PC-3 (cell line): ENCODE measurements around the gene MPPED2. TPM values are rescaled to one million over a fixed set of nuclear protein-coding genes. Genes with fewer than 3 reads are reported as not detected.

Experiments used
- ATAC-seq: fragments of 200-7000 bp; cut with Tn5 transposase; 2 replicates; pipeline ENCODE4 v1.9.1; 2020; ENCODE audit warnings: mild to moderate bottlenecking, moderate library complexity
- BruUV-seq: library from RNA; stranded (reverse); fragments of 400-500 nt; replicated peaks from 2 replicates; lab custom pipeline; 2021; lab: Mats Ljungman, UMichigan
- CTCF ChIA-PET: fragments of 300-600 bp; sonication (Branson Sonifier 250); formaldehyde crosslinking; loops from one replicate; lab custom pipeline; 2022; ENCODE audit warnings: antibody characterized with exemption; lab: Charles Lee
- POLR2A ChIA-PET: fragments of 300-600 bp; sonication (Branson Sonifier 250); formaldehyde crosslinking; loops from one replicate; lab custom pipeline; 2022; ENCODE audit warnings: antibody characterized with exemption; ENCODE audit not compliant: unreplicated experiment; lab: Charles Lee
- DNase-seq: peaks from one replicate; pipeline ENCODE4 v3.0.0-alpha.2; 2015
- H2AFZ ChIP-seq: fragments of 300-600 bp; sonication (generic); 2 replicates; pipeline ENCODE4 v1.6.0; 2016; ENCODE audit warnings: antibody characterized with exemption, low read length
- H3F3A ChIP-seq: fragments of 300-600 bp; sonication (generic); one replicate; pipeline ENCODE4 v1.6.0; 2017; ENCODE audit warnings: antibody characterized with exemption, low read length, control low read depth, mild to moderate bottlenecking; ENCODE audit not compliant: unreplicated experiment
- H3K27ac ChIP-seq: fragments of 300-600 bp; sonication (generic); 2 replicates; pipeline ENCODE4 v1.5.1; 2016; ENCODE audit warnings: mild to moderate bottlenecking, low read length
- H3K27me3 ChIP-seq: fragments of 300-600 bp; sonication (generic); 2 replicates; pipeline ENCODE4 v1.6.1; 2016; ENCODE audit warnings: low read length, mixed read lengths
- H3K36me3 ChIP-seq: fragments of 300-600 bp; sonication (generic); 2 replicates; pipeline ENCODE4 v1.6.1; 2016; ENCODE audit warnings: low read depth, mixed run types, low read length, mixed read lengths
- H3K4me1 ChIP-seq: fragments of 300-600 bp; sonication (generic); 2 replicates; pipeline ENCODE4 v1.5.1; 2016; ENCODE audit warnings: low read length; ENCODE audit not compliant: insufficient read depth
- H3K4me2 ChIP-seq: fragments of 300-600 bp; sonication (generic); 2 replicates; pipeline ENCODE4 v1.6.0; 2016; ENCODE audit warnings: low read length
- H3K4me3 ChIP-seq: fragments of 300-600 bp; sonication (generic); 2 replicates; pipeline ENCODE4 v1.5.1; 2016; ENCODE audit warnings: mild to moderate bottlenecking, low read length, mixed read lengths
- H3K79me2 ChIP-seq: fragments of 300-600 bp; sonication (generic); 2 replicates; pipeline ENCODE4 v1.6.1; 2017; ENCODE audit warnings: low read length, mixed read lengths
- H3K9ac ChIP-seq: fragments of 300-600 bp; sonication (generic); 2 replicates; pipeline ENCODE4 v1.6.0; 2016; ENCODE audit warnings: mild to moderate bottlenecking, low read length
- H3K9me2 ChIP-seq: fragments of 300-600 bp; sonication (generic); replicated peaks from 2 replicates; pipeline ENCODE4 v1.6.1; 2016; ENCODE audit warnings: mixed run types, low read length, mixed read lengths
- H3K9me3 ChIP-seq: fragments of 300-600 bp; sonication (generic); 2 replicates; pipeline ENCODE4 v1.6.1; 2016; ENCODE audit warnings: low read length, mixed read lengths
- H4K20me1 ChIP-seq: fragments of 300-600 bp; sonication (generic); 2 replicates; pipeline ENCODE4 v1.6.1; 2016; ENCODE audit warnings: low read length, mixed read lengths
- CTCF ChIP-seq: fragments of 300-600 bp; sonication (generic); conservative IDR thresholded peaks from 2 replicates; pipeline ENCODE4 v1.5.1; 2017; ENCODE audit warnings: antibody characterized with exemption, low read depth, mild to moderate bottlenecking, low read length
- EZH2 ChIP-seq: fragments of 300-600 bp; sonication (generic); IDR thresholded peaks from one replicate; pipeline ENCODE4 v1.6.1; 2017; ENCODE audit warnings: antibody characterized with exemption, mild to moderate bottlenecking, low read length; ENCODE audit not compliant: unreplicated experiment
- EZH2phosphoT487 ChIP-seq: fragments of 300-600 bp; sonication (generic); IDR thresholded peaks from 2 replicates; pipeline ENCODE4 v1.6.1; 2018; ENCODE audit warnings: mild to moderate bottlenecking, antibody characterized with exemption, low read length, borderline replicate concordance
- intact Hi-C: fragments of 100-400 bp; cut with micrococcal nuclease; formaldehyde crosslinking; loops from 2 replicates; pipeline ENCODE4 v1.9.0; 2023
- total RNA-seq: library from RNA; depleted of rRNA; stranded (reverse); fragments of >200 nt; gene quantifications from 2 replicates; pipeline ENCODE4 v1.2.3, GENCODE V29; 2014

The MPPED2 gene
- total RNA-seq, 1 experiment from 2014 or later = not detected

GRCh38 chr11:30568931-30569330 lies 17.2 kb downstream of the MPPED2 start:
- no peaks in the 10 kb centered on the region for H3K27me3 ChIP-seq
- no peak for DNase-seq
- no TSS peak for BruUV-seq

GRCh38 chr11:30567644-30568043 lies 18.5 kb downstream of the MPPED2 start:
- BruUV-seq = no TSS peak
- ChIA-PET CTCF (no interaction called here), POLR2A (no interaction called here)

More at GRCh38 chr11:30568931-30569330, 17.2 kb downstream of the MPPED2 start:
- intact Hi-C loops = no loop called here
- H3K27ac ChIP-seq = no peak overlapping the region
- H3K4me3 ChIP-seq = no peak overlapping the region
- TF ChIP-seq EZH2phosphoT487 = no peak
- TF ChIP-seq EZH2 = no peak
- no peak for TF ChIP-seq CTCF
- H3K79me2 ChIP-seq = no peaks in the 10 kb centered on the region
- no peaks in the 10 kb centered on the region for H3F3A ChIP-seq
- no peaks in the 10 kb centered on the region for H3K4me1 ChIP-seq
- no peak overlapping the region for H3K4me2 ChIP-seq
- H3K9me3 ChIP-seq = no peaks in the 10 kb centered on the region
- no peak overlapping the region for H3K9ac ChIP-seq
- H3K36me3 ChIP-seq = no peaks in the 10 kb centered on the region
- ChIA-PET CTCF (no interaction called here), POLR2A (no interaction called here)
- no peak for ATAC-seq
- H2AFZ ChIP-seq = no peak overlapping the region
- H4K20me1 ChIP-seq = no peaks in the 10 kb centered on the region
- H3K9me2 ChIP-seq = no peaks in the 10 kb centered on the region

GRCh38 chr11:30567120-30567519 lies 19.0 kb downstream of the MPPED2 start:
- BruUV-seq = no TSS peak
- DNase-seq (no peak), ATAC-seq (no peak)
- no peaks in the 10 kb centered on the region for H3K9me3 ChIP-seq
- H3K4me2 ChIP-seq = no peak overlapping the region
- H3K4me3 ChIP-seq = no peak overlapping the region
- H4K20me1 ChIP-seq = no peaks in the 10 kb centered on the region
- H3K27me3 ChIP-seq = no peaks in the 10 kb centered on the region
- no peaks in the 10 kb centered on the region for H3K9me2 ChIP-seq
- no peaks in the 10 kb centered on the region for H3K4me1 ChIP-seq
- POLR2A ChIA-PET = no interaction called here
- no peaks in the 10 kb centered on the region for H3K36me3 ChIP-seq
- no peak overlapping the region for H2AFZ ChIP-seq
- no peaks in the 10 kb centered on the region for H3K79me2 ChIP-seq
- H3K27ac ChIP-seq = no peak overlapping the region
- no peaks in the 10 kb centered on the region for H3F3A ChIP-seq
- intact Hi-C loops = no loop called here
- H3K9ac ChIP-seq = no peak overlapping the region
- CTCF ChIA-PET = no interaction called here
- TF ChIP-seq EZH2phosphoT487 = no peak
- no peak for TF ChIP-seq EZH2
- no peak for TF ChIP-seq CTCF

More at GRCh38 chr11:30567644-30568043, 18.5 kb downstream of the MPPED2 start:
- Histone ChIP-seq H3K9ac (no peak overlapping the region), H3F3A (no peaks in the 10 kb centered on the region), H4K20me1 (no peaks in the 10 kb centered on the region), H2AFZ (no peak overlapping the region), H3K9me2 (no peaks in the 10 kb centered on the region), H3K79me2 (no peaks in the 10 kb centered on the region), H3K27ac (no peak overlapping the region), H3K9me3 (no peaks in the 10 kb centered on the region), H3K4me1 (no peaks in the 10 kb centered on the region), H3K4me2 (no peak overlapping the region), H3K27me3 (no peaks in the 10 kb centered on the region), H3K4me3 (no peak overlapping the region), H3K36me3 (no peaks in the 10 kb centered on the region)
- DNase-seq (no peak), ATAC-seq (no peak)
- intact Hi-C loops = no loop called here
- TF ChIP-seq EZH2phosphoT487 = no peak
- TF ChIP-seq EZH2 = no peak
